Measurements from ENCODE around the gene C1orf210. TPM values are rescaled to one million over a fixed set of nuclear protein-coding genes. Genes with fewer than 3 reads are reported as not detected.

The C1orf210 gene
- total and polyA plus RNA-seq, 8 donors, result 8.5 to 22.5 (median 9.5) TPM

- Histone ChIP-seq H3K27me3 (no peaks in the 10 kb centered on the region), H3K9me3 (peaks cover 0 to 13% of the 10 kb centered on the region in 2 donors), H3K36me3 (no peaks in the 10 kb centered on the region), H3K4me1 (peaks cover 0 to 14% of the 10 kb centered on the region in 2 donors), H3K4me3 (no peak overlapping the region), H3K27ac (no peak overlapping the region)
- DNase-seq (no peak), ATAC-seq (no peak)
- intact Hi-C loops (cut with DNase I), result no loop called here
- TF ChIP-seq, protein P1, sequence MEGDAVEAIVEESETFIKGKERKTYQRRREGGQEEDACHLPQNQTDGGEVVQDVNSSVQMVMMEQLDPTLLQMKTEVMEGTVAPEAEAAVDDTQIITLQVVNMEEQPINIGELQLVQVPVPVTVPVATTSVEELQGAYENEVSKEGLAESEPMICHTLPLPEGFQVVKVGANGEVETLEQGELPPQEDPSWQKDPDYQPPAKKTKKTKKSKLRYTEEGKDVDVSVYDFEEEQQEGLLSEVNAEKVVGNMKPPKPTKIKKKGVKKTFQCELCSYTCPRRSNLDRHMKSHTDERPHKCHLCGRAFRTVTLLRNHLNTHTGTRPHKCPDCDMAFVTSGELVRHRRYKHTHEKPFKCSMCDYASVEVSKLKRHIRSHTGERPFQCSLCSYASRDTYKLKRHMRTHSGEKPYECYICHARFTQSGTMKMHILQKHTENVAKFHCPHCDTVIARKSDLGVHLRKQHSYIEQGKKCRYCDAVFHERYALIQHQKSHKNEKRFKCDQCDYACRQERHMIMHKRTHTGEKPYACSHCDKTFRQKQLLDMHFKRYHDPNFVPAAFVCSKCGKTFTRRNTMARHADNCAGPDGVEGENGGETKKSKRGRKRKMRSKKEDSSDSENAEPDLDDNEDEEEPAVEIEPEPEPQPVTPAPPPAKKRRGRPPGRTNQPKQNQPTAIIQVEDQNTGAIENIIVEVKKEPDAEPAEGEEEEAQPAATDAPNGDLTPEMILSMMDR (IDR thresholded peaks at IDR 0.05), result no peak
These were observed 42.3 kb upstream of the C1orf210 start for GRCh38 chr1:43327549-43328292.

DNA sequence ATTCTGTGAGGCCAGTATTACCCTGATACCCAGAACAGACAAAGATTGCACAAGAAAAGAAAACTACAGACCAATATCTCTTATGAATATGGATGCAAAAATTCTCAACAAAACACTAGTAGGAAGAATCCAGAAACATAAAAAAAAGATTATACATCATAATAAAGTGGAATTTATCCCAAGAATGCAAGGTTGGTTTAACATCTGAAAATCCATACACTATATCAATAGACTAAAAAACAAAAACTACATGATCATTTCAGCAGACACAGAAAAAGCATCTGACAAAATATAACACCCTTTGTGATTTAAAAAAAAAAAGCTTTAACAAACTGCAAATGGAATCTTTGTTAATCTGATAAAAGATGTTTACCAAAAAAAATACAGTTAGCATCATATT is 40.0 kb upstream of the C1orf210 start:
- Histone ChIP-seq H3K36me3 (peaks cover 0 to 11% of the 10 kb centered on the region in 2 donors), H3K27ac (no peak overlapping the region), H3K4me1 (peaks cover 0 to 9% of the 10 kb centered on the region in 2 donors), H3K27me3 (no peaks in the 10 kb centered on the region), H3K4me3 (no peak overlapping the region), H3K9me3 (peaks cover 0 to 13% of the 10 kb centered on the region in 2 donors)
- intact Hi-C loops (cut with DNase I), result no loop called here
- TF ChIP-seq, protein P1 (IDR thresholded peaks at IDR 0.05), result no peak
- ATAC-seq (no peak), DNase-seq (no peak)

- Histone ChIP-seq H3K4me1 (peaks cover 0 to 3% of the 10 kb centered on the region in 2 donors), H3K4me3 (no peak overlapping the region), H3K27me3 (no peaks in the 10 kb centered on the region), H3K36me3 (peaks cover 0 to 11% of the 10 kb centered on the region in 2 donors), H3K9me3 (peaks cover 0 to 13% of the 10 kb centered on the region in 2 donors), H3K27ac (no peak overlapping the region)
- no peak for ATAC-seq
- intact Hi-C loops (cut with DNase I), result no loop called here
- TF ChIP-seq, protein P1 (IDR thresholded peaks at IDR 0.05), result no peak
- no peak for DNase-seq
These were observed 39.4 kb upstream of the C1orf210 start for GRCh38 chr1:43324810-43325209.

DNA sequence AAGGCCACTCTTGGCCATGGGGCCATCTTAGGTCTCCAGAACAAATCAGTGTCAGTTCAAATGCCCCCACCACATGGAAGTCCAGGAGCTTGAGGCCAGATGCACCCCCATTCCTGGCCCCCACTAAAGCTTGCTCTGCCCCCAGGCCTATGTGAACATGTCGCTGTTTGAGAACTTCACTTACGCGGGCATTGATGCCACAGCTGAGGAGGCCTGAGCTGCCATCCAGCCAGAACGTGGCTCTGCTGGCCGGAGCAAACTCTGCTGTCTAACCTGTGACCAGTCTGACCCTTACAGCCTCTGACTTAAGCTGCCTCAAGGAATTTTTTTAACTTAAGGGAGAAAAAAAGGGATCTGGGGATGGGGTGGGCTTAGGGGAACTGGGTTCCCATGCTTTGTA is 37.1 kb upstream of the C1orf210 start:
- peaks cover 0 to 20% of the 10 kb centered on the region in 2 donors for H3K36me3 ChIP-seq
- no peaks in the 10 kb centered on the region for H3K27me3 ChIP-seq
- ATAC-seq, result no peak
- peak in 2 of 4 donors; percentile 22 to 32 for DNase-seq
- TF ChIP-seq, protein P1 (IDR thresholded peaks at IDR 0.05), result no peak
- H3K4me3 ChIP-seq, result no peak overlapping the region
- peaks cover 0 to 10% of the 10 kb centered on the region in 2 donors for H3K9me3 ChIP-seq
- intact Hi-C loops (cut with DNase I), result no loop called here
- H3K4me1 ChIP-seq, result no peaks in the 10 kb centered on the region
- no peak overlapping the region for H3K27ac ChIP-seq

DNA sequence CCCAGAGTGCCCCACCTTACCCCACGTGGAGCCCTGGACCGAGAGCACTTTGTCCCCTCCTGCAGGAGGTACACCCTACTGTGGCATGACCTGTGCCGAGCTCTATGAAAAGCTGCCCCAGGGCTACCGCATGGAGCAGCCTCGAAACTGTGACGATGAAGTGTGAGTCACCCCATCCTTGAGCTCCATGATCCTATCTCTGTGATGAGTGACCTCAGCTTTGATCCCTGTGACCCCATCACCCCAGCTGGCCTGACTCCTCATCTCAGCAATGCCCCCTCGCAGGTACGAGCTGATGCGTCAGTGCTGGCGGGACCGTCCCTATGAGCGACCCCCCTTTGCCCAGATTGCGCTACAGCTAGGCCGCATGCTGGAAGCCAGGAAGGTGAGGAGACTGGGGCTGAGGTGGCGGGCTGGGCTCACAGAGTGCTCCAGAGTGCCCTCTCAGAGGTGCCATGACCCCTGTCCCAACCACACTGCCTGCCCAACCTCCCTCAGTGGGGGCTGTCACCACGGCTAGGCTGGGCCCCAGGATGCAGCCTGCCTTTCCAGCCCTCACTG is 36.0 kb upstream of the C1orf210 start:
- H3K36me3 ChIP-seq, result peaks cover 0 to 20% of the 10 kb centered on the region in 2 donors
- peak in 2 of 4 donors; percentile 18 to 61 for DNase-seq
- H3K9me3 ChIP-seq, result peaks cover 0 to 8% of the 10 kb centered on the region in 2 donors
- no peaks in the 10 kb centered on the region for H3K4me1 ChIP-seq
- intact Hi-C loops (cut with DNase I), result no loop called here
- TF ChIP-seq, protein P1 (IDR thresholded peaks at IDR 0.05), result no peak
- H3K27ac ChIP-seq, result no peak overlapping the region
- H3K27me3 ChIP-seq, result no peaks in the 10 kb centered on the region
- H3K4me3 ChIP-seq, result no peak overlapping the region
- ATAC-seq, result no peak
